NCI-H2227 (cell line): ENCODE measurements around the gene EPN1.

Experiments used
- DNase-seq: peaks from one replicate; lab custom pipeline; 2025; ENCODE audit not compliant: unreplicated experiment; lab: John Stamatoyannopoulos, UW

Gene EPN1

GRCh38 chr19:55646889-55647731 lies 27.9 kb upstream of the EPN1 start:
- DNase-seq, result no peak

DNA sequence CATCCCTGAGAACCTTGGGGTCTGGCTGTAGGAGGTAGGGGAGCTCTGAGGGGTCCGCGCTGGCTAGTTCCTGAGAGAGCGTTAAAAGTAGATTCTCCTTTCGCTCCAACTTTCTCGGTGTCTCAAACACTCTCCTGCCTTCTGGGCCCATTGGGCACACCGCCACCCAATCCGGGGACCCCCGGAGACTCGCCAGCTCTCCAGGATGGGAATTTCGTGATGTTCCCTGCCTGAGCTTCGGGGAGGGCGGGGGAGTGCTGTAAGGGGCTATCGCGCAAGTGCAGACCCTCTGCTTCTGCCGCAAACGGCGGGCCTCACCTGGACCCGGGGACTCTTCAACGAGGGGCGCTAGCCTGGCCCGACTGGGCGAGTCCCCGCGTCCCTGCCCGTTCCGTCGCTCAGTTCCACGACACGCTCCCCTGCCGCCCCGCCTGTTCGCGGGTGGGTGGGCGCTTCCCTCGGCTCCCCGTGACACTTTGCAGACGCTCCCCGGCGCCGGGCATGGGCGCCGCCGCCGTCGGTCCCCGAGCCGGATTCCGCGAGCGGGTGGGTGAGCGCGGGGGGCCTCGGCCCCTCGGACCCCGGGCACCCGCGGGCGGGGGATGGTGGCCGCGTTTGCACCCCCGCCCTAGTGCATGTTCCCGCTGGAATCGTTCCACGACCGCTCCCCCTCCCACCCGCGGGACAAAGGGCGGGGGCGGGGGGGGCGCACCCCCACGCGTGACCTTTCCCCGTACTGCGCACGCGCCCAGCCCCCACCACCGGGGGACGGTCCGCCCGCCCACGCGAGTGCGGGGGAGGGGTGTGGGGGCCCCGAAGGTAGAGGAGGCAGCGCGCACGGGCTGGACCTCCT lies 27.1 kb upstream of the EPN1 start, which contains the start of gene CCDC106:
Gene CCDC106 (plus strand): TSS at position 481 of the 853 bp plus-strand sequence. CDS start 835 bp downstream, outside the sequence.
- peak; percentile 94 for DNase-seq

DNA sequence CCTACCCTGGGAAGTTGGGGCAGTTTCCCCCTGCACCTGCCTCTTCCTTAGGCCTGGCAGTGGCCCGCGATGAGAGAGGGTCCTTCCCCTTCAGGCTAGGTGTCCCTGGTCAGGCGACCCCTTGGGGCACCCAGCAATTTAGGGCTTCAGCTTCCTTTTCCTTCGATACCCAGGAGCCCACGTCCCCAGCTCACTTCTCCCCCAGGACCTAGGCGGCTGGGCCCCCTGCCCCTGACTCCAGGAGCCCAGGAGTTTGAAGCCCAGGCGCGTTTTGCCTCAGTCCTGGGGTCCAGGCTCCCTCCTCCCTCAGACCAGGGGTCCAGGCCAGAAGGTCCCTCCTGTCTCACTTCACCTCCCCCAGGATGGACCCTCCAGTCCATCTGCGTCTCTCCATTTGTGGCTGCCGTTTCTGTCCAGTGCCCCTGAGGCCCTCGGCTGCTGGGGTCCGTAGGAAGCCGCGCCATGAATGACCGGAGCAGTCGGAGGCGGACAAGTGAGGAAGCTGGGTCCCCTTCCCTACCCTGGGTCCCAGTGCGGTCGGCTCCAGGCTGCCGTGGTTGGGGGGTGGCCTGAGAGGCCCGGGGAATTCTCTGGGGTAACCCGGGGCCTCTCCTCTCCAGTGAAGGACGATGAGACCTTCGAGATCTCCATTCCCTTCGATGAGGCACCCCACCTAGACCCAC lies 26.3 kb upstream of the EPN1 start:
- DNase-seq, result no peak

GRCh38 chr19:55649268-55650125 lies 25.5 kb upstream of the EPN1 start:
- no peak for DNase-seq

- DNase-seq, result no peak
These were observed 24.9 kb upstream of the EPN1 start for GRCh38 chr19:55650126-55650557.

DNA sequence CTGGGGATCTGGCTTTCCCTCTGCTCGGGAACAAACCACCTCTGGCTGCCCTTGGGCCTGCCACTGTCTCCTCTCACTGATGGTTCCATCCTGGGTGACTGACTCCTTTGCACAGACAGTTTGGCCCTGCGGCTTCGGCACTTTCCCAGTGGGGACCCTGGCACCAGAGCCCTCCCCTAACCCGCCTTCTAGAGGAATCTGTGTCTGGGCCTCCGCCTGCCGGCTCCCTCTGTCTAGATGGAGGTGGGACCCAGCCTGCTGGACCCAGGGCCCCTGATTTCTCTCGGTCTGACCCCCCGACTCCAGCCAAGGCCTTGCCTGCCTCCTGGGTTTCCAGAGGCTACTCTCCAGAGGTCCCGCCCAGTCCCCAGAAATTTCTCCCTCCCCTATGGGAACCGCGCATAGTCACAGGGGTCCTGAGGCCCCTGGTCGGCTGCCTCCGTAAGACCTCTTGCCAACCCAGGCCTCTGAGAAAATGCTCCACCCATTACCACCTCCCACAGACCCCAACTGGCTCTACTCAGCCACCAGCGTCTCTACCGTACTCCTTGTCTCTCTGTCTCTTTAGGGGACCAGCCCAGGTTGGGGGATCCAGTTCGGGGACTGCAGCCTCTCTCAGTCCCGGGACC lies 24.3 kb upstream of the EPN1 start:
- DNase-seq, result no peak

DNA sequence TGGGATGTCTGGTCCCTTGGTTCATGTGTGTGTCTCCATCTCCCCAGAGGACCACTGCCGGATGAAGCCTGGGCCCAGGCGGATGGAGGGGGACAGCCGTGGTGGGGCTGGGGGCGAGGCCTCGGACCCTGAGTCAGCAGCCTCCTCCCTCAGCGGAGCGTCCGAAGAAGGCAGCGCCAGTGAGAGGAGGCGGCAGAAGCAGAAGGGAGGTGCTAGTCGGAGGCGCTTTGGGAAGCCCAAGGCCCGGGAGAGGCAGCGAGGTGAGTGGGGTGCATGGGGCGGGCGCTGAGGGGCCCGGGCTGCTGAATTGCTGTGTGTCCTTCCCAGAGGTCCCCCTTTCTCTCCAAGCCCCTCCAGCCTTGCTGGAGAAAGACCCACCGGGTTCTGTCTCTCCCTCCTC lies 23.8 kb upstream of the EPN1 start:
- no peak for DNase-seq

GRCh38 chr19:55652311-55653128 lies 22.5 kb upstream of the EPN1 start:
- no peak for DNase-seq

DNA sequence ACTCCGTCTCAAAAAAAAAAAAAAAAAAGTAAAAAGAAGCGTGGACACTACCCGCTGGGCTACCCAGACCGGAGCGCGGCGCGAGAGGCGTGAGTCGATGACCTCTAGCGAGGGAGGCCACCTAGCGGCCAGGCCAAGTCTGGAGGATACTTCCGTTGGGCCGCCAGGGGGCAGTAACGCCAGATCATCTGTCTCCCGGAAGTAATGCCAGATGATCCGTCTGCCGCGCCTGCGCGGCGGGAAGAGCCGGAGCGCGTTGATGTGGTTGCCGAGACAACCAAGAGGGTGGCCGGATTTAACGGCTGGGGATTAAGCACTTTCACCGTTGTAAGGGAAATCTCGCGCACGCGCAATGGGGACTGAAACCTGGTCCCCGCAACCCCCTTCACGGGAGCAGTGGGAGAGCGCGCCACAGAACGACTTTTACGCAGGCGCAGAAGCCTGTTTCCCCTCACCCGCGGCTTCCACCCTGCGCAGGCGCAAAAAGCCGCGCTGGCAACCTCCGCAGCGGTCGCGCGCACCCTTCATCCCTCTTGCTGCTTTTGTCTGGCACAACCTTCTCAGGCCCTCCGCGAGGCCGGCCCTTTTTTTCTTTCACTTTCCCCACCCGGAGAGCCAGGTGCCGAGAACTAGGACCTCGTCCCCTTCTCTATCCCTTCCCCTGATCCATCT lies 21.2 kb upstream of the EPN1 start:
- peak; percentile 100 for DNase-seq

DNA sequence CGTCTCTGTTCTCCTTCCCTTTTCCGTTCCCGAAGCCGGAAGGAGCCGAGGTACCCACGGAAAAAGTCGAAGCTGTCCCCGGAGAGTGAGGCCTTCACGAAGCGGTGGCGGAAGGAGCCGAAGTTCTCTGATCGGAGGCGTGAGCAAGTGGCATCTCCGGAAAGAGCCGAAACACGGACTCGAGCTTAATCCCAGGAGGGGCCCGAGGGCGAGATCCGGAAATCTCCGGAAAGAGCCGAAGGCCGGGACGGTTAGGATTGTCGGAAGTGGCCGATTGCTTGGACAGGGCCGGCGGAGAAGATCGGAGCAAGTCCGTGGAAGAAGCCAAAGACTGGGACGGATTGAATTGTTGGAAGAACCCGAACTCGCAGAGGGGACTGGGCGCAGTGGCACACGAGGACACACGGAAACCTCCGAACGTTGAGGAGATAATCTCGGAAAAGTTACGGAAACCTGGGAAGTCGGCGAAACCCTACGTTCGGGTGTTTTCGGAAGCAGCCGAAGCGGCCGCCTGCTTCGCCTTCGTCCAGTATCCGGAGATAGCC lies 20.6 kb upstream of the EPN1 start:
- peak; percentile 100 for DNase-seq

- peak; percentile 99 for DNase-seq
These were observed 20.0 kb upstream of the EPN1 start, which contains the start of gene U2AF2 for GRCh38 chr19:55654868-55655647. TSS of gene U2AF2 (plus strand) at chr19:55655035. CDS start at chr19:55655105, 70 bp downstream.

GRCh38 chr19:55655648-55656040 lies 19.4 kb upstream of the EPN1 start:
- no peak for DNase-seq

DNA sequence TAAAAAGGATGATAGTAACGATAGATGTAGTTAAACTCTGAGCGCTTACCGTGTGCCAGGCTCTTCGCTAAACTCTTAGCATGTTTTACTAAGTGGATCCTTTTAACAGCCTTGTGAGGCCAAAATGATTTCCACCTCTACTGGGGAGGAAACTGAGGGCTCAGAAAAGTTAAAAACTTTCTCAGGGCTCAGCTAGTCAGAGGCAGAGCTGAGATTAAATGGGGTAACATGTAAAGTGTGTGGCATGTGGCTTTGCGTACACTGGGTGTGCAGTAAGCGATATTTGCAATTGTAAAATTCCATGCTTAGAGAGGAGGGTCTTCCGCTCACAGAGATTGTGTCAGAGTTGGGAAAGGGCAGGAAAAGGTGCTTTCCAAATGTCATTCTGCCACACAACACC lies 18.5 kb upstream of the EPN1 start:
- no peak for DNase-seq

DNA sequence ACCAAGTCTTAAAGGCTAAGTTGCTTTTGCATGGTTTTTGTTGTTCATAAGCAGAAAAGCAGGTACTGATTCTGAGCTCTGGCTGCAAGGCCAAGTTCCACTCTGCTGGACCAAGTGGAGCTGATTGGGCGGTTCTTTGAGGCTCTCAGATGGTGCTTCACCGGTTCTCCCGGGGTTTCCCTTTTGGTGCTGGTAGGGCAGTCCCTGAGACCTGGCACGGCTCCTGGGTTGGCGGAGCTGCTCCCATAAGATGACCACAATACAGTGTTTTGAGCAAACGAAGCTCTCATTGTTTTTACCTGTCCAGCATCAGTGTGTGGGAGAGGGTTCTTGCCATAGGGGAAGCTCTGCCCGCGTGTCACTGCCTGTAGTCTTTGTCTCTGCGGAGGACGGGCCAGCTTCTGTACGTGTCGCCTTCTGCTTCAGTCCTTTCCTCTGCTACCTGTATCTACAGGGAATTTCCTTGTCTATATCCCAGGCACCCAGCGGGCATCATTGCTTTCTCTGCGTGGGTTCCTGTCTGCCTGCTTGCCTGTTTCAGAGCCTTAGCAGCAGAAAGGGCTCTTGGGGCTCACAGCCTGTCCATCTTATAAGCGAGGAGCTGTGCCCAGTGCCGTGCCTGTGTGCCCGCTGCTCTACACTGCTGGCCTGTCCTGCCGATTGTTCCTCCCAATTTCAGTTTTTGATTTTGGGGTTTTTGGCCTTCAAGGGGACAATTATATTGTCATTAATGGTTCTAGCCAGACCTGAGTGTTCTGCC lies 17.9 kb upstream of the EPN1 start:
- no peak for DNase-seq

DNA sequence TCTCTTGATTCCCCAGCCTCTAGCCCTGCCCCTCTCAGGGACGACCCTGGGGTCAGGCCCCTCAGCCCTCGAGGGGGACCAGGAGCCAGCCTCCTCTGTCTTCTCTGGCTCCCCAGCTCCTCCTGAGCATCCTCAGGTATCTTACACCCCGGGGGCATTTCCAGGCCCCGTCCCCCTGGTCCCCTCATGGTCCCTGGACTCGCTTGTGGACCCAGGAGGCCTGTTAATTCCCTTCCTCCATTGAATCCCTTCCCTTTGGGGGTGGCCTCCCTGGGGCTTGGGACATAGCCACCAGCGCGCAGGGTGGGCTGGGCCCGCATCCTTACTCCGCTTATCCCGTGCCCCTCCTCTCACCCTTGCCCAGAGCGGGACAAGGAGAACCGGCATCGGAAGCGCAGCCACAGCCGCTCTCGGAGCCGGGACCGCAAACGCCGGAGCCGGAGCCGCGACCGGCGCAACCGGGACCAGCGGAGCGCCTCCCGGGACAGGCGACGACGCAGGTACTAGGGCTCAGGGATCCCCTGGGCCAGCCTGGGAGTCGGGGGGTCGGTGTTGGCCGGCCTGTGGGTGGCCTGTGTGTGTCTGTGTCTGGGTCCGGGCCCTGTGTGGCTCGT lies 16.1 kb upstream of the EPN1 start:
- DNase-seq, result no peak

DNA sequence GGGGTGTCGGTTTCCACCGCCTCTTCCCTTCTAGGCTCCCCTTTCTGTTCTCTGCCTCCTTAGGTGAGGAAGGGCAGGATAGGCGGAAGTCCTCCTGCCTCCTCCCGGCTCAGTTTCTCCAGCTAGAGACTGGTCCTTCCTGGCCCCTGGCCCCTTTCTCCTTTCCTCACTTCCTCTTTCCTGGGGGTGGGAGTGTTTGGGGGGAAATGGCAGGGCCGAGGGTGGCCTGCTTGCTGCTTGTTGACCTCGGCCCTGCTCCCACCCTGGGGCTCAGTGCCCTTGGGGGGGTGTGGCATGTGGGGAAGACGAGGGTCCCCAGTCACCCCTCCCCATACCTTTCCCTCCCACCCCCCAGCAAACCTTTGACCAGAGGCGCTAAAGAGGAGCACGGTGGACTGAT lies 15.2 kb upstream of the EPN1 start:
- DNase-seq, result no peak
